ENCODE results near the gene ADAMTS10.
"Not testable (repeated sequence)": the region's sequence is repeated elsewhere in the genome, so short reads cannot be mapped to it uniquely, and the experiment has no call there.

GRCh38 chr19:8564866-8565265 lies 45.6 kb downstream of the ADAMTS10 start:
- not testable (repeated sequence) for TF ChIP-seq POLR2AphosphoS5 (IDR thresholded peaks at IDR 0.05; ENCODE audit: low read depth, low read length); RFX5 (IDR thresholded peaks at IDR 0.05; ENCODE audit: borderline replicate concordance, low read depth, low read length); POU5F1 (IDR thresholded peaks at IDR 0.05; ENCODE audit: low read depth, low read length); POLR2A (IDR thresholded peaks at IDR 0.05; ENCODE audit: control extremely low read depth in 1 of 2, low read depth in 2 of 2, low read length in 2 of 2); CTCF (IDR thresholded peaks at IDR 0.05; ENCODE audit: control extremely low read depth in 1 of 3, insufficient read depth in 1 of 3, low read depth in 1 of 3, low read length in 3 of 3)
